Right lobe of liver (tissue), 4 donors: Measurements from ENCODE around the gene RASSF7.
A peak's percentile ranks its signal among the peaks of the same experiment; 100 is the strongest.

Experiments
- CTCF ChIP-seq, 4 donors: fragments of 200-600 bp in 3 of 4; fragments of 450-650 bp in 1 of 4; IDR thresholded peaks; one replicate each; pipeline versions ENCODE4 v1.5.1 to v1.8.0; 2016 to 2022; ENCODE audit warnings: antibody characterized with exemption in 4 of 4, mild to moderate bottlenecking in 2 of 4
- POLR2A ChIP-seq: fragments of 450-650 bp; IDR thresholded peaks from one replicate; pipeline ENCODE4 v1.6.1; 2017; ENCODE audit warnings: antibody characterized with exemption, mild to moderate bottlenecking
- donor health status: DM: no; HTN: no; CAD: no.
- donor health status: DM: no; HTN: no; CAD: no.
- donor health status: DM: no; HTN: yes; CAD: no.

GRCh38 chr11:518463-519202 lies 42.1 kb upstream of the RASSF7 start:
- TF ChIP-seq CTCF (IDR thresholded peaks at IDR 0.05): peak in 3 of 4 donors; percentile 98 to 100 (median 100)
- peak; percentile 59 for TF ChIP-seq POLR2A
